Measurements from ENCODE around the gene OPHN1.
"Not testable (repeated sequence)": the region's sequence is repeated elsewhere in the genome, so short reads cannot be mapped to it uniquely, and the experiment has no call there.

The OPHN1 gene

DNA sequence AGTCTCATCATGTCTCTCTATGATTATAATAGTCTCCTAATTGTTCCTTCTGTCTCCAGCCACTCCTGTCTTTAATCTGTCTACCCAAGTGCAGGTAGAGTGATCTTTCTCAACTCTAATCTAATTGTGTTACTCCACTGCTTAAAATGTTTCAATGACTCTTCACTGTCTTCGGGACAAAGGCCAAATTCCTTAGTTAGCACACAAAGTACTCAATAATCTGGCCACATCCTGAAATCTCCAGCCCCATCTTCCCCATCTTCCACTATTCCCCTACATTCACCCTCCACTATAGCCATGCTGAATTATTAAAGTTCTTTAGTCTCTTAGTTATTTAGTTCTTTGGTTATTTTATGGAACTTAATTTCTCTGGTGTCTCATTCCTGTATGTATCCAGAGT is 353.3 kb downstream of the OPHN1 start:
- no peak overlapping the region for H3K4me3 ChIP-seq (ENCODE audit: low read length)
- H3K9me2 ChIP-seq (replicated peaks; ENCODE audit: control insufficient read depth, low read length), result no peaks in the 10 kb centered on the region
- no peaks in the 10 kb centered on the region for H3K4me1 ChIP-seq (ENCODE audit: control insufficient read depth, low read length)
- H3K9me3 ChIP-seq (ENCODE audit: control insufficient read depth, insufficient read depth, low read length), result no peaks in the 10 kb centered on the region
- no peaks in the 10 kb centered on the region for H3K36me3 ChIP-seq (ENCODE audit: control insufficient read depth, low read length)
- H3K79me2 ChIP-seq (ENCODE audit: control insufficient read depth, low read length), result no peaks in the 10 kb centered on the region
- H3K27me3 ChIP-seq (ENCODE audit: control insufficient read depth, low read length), result no peaks in the 10 kb centered on the region
- no peaks in the 10 kb centered on the region for H4K20me1 ChIP-seq (ENCODE audit: control insufficient read depth, insufficient read depth, low read depth, low read length)
- no peak for TF ChIP-seq EZH2phosphoT487 (IDR thresholded peaks at IDR 0.05; ENCODE audit: borderline replicate concordance, low read length)
- TF ChIP-seq, protein P1, sequence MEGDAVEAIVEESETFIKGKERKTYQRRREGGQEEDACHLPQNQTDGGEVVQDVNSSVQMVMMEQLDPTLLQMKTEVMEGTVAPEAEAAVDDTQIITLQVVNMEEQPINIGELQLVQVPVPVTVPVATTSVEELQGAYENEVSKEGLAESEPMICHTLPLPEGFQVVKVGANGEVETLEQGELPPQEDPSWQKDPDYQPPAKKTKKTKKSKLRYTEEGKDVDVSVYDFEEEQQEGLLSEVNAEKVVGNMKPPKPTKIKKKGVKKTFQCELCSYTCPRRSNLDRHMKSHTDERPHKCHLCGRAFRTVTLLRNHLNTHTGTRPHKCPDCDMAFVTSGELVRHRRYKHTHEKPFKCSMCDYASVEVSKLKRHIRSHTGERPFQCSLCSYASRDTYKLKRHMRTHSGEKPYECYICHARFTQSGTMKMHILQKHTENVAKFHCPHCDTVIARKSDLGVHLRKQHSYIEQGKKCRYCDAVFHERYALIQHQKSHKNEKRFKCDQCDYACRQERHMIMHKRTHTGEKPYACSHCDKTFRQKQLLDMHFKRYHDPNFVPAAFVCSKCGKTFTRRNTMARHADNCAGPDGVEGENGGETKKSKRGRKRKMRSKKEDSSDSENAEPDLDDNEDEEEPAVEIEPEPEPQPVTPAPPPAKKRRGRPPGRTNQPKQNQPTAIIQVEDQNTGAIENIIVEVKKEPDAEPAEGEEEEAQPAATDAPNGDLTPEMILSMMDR (IDR thresholded peaks at IDR 0.05; ENCODE audit: low read depth, low read length, poor library complexity, severe bottlenecking), result no peak
- H3K27ac ChIP-seq (ENCODE audit: low read depth, low read length), result no peak overlapping the region
- H3K4me2 ChIP-seq (ENCODE audit: low read length), result no peak overlapping the region
- H3F3A ChIP-seq (ENCODE audit: control insufficient read depth, insufficient read depth), result no peaks in the 10 kb centered on the region

DNA sequence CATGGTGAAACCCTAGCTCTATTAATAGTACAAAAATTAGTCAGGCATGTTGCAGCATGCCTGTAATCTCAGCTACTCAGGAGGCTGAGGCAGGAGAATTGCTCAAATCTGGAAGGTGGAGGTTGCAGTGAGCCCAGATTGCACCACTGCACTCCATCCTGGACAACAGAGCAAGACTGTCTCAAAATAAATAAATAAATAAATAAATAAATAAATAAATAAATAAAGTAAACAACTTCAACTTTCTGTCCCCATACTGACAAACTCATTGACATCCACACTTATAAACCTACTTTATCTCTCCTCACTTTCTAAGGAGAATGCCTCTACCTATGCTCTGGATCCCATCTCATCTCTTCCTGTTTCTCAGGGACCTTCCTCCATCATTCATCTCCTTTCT is 354.5 kb downstream of the OPHN1 start:
- H3K79me2 ChIP-seq (ENCODE audit: control insufficient read depth, low read length); H3K4me2 ChIP-seq (ENCODE audit: low read length); H3K9me3 ChIP-seq (ENCODE audit: control insufficient read depth, insufficient read depth, low read length); H3K36me3 ChIP-seq (ENCODE audit: control insufficient read depth, low read length); H3F3A ChIP-seq (ENCODE audit: control insufficient read depth, insufficient read depth); H3K27me3 ChIP-seq (ENCODE audit: control insufficient read depth, low read length); H4K20me1 ChIP-seq (ENCODE audit: control insufficient read depth, insufficient read depth, low read depth, low read length); H3K9me2 ChIP-seq (replicated peaks; ENCODE audit: control insufficient read depth, low read length); H3K27ac ChIP-seq (ENCODE audit: low read depth, low read length); H3K4me3 ChIP-seq (ENCODE audit: low read length); H3K4me1 ChIP-seq (ENCODE audit: control insufficient read depth, low read length): not testable (repeated sequence)

DNA sequence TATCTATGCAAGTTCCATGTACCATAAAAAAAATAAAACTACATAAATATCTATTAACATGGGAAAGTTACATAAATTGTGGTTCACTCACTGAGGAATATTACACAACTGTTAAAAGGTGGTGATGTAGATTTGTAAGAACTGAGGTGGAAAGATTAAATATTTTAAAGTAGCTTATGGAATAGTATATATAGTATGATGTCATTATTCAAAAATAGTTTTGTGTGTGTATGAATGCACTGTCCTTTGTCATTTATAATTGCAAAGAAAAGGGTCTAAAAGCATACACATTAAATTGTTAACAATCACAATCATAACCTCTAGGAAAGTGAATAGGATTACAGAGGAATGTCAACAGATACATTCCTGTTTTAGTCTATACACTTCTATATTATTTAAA is 355.9 kb downstream of the OPHN1 start:
- no peaks in the 10 kb centered on the region for H3K36me3 ChIP-seq (ENCODE audit: control insufficient read depth, low read length)
- H4K20me1 ChIP-seq (ENCODE audit: control insufficient read depth, insufficient read depth, low read depth, low read length), result no peaks in the 10 kb centered on the region
- no peaks in the 10 kb centered on the region for H3K27me3 ChIP-seq (ENCODE audit: control insufficient read depth, low read length)
- no peaks in the 10 kb centered on the region for H3F3A ChIP-seq (ENCODE audit: control insufficient read depth, insufficient read depth)
- H3K4me2 ChIP-seq (ENCODE audit: low read length), result no peak overlapping the region
- no peaks in the 10 kb centered on the region for H3K9me2 ChIP-seq (replicated peaks; ENCODE audit: control insufficient read depth, low read length)
- no peaks in the 10 kb centered on the region for H3K9me3 ChIP-seq (ENCODE audit: control insufficient read depth, insufficient read depth, low read length)
- no peaks in the 10 kb centered on the region for H3K79me2 ChIP-seq (ENCODE audit: control insufficient read depth, low read length)
- TF ChIP-seq, protein P1 (IDR thresholded peaks at IDR 0.05; ENCODE audit: low read depth, low read length, poor library complexity, severe bottlenecking), result no peak
- TF ChIP-seq EZH2phosphoT487 (IDR thresholded peaks at IDR 0.05; ENCODE audit: borderline replicate concordance, low read length), result no peak
- H3K4me3 ChIP-seq (ENCODE audit: low read length), result no peak overlapping the region
- H3K4me1 ChIP-seq (ENCODE audit: control insufficient read depth, low read length), result no peaks in the 10 kb centered on the region
- H3K27ac ChIP-seq (ENCODE audit: low read depth, low read length), result no peak overlapping the region

DNA sequence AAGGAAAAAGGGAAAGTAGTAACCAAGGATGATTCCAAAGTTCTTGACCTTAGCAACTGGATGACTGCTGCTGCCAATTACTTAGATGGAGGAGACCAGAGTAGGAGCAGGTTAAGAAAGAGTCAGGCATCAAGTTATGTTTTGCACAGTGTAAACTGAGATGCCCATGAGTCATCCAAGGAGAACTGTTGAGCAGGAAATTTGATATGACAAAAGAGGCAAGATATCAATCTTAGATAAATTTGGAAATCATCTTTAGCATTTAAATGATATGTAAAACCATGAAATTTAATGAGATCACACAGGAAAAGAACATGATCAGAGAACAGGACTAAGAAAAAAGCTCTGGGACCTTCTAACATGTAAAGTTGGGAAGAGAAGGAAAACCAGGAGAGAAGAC is 361.3 kb downstream of the OPHN1 start:
- Histone ChIP-seq H3K4me2 (ENCODE audit: low read length) (no peak overlapping the region), H4K20me1 (ENCODE audit: control insufficient read depth, insufficient read depth, low read depth, low read length) (no peaks in the 10 kb centered on the region), H3F3A (ENCODE audit: control insufficient read depth, insufficient read depth) (no peaks in the 10 kb centered on the region), H3K9me2 (replicated peaks; ENCODE audit: control insufficient read depth, low read length) (no peaks in the 10 kb centered on the region), H3K27ac (ENCODE audit: low read depth, low read length) (no peak overlapping the region), H3K27me3 (ENCODE audit: control insufficient read depth, low read length) (no peaks in the 10 kb centered on the region), H3K79me2 (ENCODE audit: control insufficient read depth, low read length) (no peaks in the 10 kb centered on the region), H3K4me1 (ENCODE audit: control insufficient read depth, low read length) (no peaks in the 10 kb centered on the region), H3K4me3 (ENCODE audit: low read length) (no peak overlapping the region), H3K36me3 (ENCODE audit: control insufficient read depth, low read length) (no peaks in the 10 kb centered on the region), H3K9me3 (ENCODE audit: control insufficient read depth, insufficient read depth, low read length) (no peaks in the 10 kb centered on the region)
- no peak for TF ChIP-seq EZH2phosphoT487 (IDR thresholded peaks at IDR 0.05; ENCODE audit: borderline replicate concordance, low read length)
- TF ChIP-seq, protein P1 (IDR thresholded peaks at IDR 0.05; ENCODE audit: low read depth, low read length, poor library complexity, severe bottlenecking), result no peak

DNA sequence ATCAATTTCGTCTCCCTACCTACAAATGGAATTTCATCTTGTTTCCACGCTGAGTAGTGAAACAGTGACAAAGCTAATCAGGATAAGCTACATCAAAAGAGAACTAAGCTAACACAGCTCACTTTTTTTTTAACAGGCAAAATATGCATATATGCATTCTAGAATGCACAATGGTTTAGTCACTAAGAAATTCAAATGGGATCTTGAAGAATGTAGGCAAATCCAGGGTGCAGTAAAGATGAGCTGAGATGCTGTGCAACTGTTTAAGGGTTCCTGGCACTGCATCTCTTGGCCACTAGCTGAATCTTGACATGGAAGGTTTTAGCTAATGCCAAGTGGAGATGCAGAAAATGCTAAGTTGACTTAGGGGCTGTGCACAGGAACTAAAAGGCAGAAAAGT is 363.2 kb downstream of the OPHN1 start:
- H3K79me2 ChIP-seq (ENCODE audit: control insufficient read depth, low read length); H3F3A ChIP-seq (ENCODE audit: control insufficient read depth, insufficient read depth); H3K4me2 ChIP-seq (ENCODE audit: low read length); H3K27me3 ChIP-seq (ENCODE audit: control insufficient read depth, low read length); H3K4me1 ChIP-seq (ENCODE audit: control insufficient read depth, low read length); H3K9me3 ChIP-seq (ENCODE audit: control insufficient read depth, insufficient read depth, low read length); H3K36me3 ChIP-seq (ENCODE audit: control insufficient read depth, low read length); H3K4me3 ChIP-seq (ENCODE audit: low read length); H3K27ac ChIP-seq (ENCODE audit: low read depth, low read length); H3K9me2 ChIP-seq (replicated peaks; ENCODE audit: control insufficient read depth, low read length); H4K20me1 ChIP-seq (ENCODE audit: control insufficient read depth, insufficient read depth, low read depth, low read length): not testable (repeated sequence)

Data from DOHH2 (cell line).